AG10803 (cell line): ENCODE results near the gene HNRNPF.
"Not testable (repeated sequence)": the region's sequence is repeated elsewhere in the genome, so short reads cannot be mapped to it uniquely, and the experiment has no call there.

Source experiments
- DNase-seq: peaks from one replicate; pipeline ENCODE4 v3.0.0; 2010; ENCODE audit warnings: low read depth
- H3K4me3 ChIP-seq: 2 replicates; pipeline ENCODE4 v1.5.1; 2011; ENCODE audit warnings: mild to moderate bottlenecking, low read length, control low read depth
- CTCF ChIP-seq: conservative IDR thresholded peaks from 2 replicates; pipeline ENCODE4 v1.5.1; 2011; ENCODE audit warnings: mild to moderate bottlenecking, low read length, control low read depth, inconsistent platforms

Gene HNRNPF

GRCh38 chr10:43427166-43427825 is 18.3 kb upstream of the HNRNPF start:
- no peak for DNase-seq
- no peak for TF ChIP-seq CTCF
- H3K4me3 ChIP-seq = no peak overlapping the region

DNA sequence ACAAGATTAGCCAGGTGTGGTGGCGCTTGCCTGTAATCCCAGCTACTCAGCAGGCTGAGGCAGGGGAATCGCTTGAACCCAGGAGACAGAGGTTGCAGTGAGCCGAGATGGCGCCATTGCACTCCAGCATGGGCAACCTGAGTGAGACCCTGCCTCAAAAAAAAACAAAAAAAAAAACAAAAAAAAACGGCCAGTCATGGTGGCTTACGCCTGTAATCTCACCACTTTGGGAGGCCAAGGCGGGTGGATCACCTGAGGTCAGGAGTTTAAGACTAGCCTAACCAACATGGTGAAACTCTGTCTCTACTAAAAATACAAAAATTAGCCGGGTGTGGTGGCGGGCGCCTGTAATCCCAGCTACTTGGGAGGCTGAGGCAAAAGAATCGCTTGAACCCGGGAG is 17.5 kb upstream of the HNRNPF start:
- DNase-seq, H3K4me3 ChIP-seq: not testable (repeated sequence)

DNA sequence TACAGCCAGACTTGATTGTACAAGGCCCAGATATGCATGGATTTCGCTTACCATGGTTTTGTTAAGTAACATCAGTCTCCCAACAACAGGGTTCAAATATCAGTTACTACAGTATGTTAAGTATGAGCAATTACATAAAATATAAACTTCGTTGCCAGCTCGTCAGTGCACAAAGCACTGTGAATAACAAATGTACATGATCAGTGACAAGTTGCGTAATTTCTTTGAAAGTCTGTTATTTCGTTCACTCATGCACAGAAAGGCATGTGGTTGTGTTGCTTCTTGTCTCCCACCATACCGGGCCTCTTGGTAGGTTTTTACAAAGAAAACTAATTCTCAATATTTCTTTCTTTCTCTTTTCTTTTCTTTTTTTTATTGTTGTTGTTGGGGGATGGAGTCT is 15.4 kb upstream of the HNRNPF start:
- no peak for TF ChIP-seq CTCF
- no peak overlapping the region for H3K4me3 ChIP-seq
- DNase-seq = no peak

DNA sequence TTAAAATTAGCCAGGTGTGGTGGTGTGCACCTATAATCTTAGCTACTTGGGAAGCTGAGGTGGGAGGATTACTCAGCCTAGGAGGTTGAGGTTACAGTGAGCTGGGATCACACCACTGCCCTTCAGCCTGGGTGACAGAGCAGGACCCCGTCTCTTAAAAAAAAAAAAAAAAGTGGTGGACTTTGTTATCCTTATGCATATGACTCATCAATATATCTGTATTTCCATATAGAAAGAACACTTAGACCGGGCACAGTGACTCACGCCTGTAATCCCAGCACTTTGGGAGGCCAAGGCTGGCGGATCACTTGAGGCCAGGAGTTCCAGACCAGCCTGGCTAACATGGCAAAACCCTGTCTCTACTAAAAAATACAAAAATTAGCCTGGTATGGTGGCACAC is 13.0 kb upstream of the HNRNPF start:
- H3K4me3 ChIP-seq, DNase-seq: not testable (repeated sequence)

GRCh38 chr10:43421519-43421918 is 12.5 kb upstream of the HNRNPF start:
- no peak for DNase-seq
- TF ChIP-seq CTCF = no peak
- H3K4me3 ChIP-seq = peak overlapping the region; percentile 67

DNA sequence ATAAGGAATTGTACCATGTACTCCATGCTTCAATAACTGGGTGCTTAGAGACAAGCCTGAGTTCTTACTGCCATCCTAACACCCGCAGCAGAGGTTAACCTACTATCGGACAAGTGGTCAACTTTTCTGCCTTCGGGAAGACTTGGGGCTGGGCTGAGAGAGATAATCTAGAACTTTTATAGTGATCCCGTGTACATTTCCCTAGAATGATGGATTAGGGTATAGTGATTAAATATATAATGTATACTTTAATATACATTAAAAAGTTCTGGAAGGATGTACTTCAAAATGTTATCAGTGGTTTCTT is 12.2 kb upstream of the HNRNPF start:
- DNase-seq = no peak
- H3K4me3 ChIP-seq = peak overlapping the region; percentile 67
- no peak for TF ChIP-seq CTCF

- peak; percentile 87 for DNase-seq
- TF ChIP-seq CTCF = peak; percentile 23; the same call in 1 of the 2 replicates
- H3K4me3 ChIP-seq = peak overlapping the region; percentile 67
Measured at GRCh38 chr10:43420369-43421200, 11.6 kb upstream of the HNRNPF start.

- no peak for TF ChIP-seq CTCF
- H3K4me3 ChIP-seq = peak overlapping the region; percentile 64
- no peak for DNase-seq
Measured at GRCh38 chr10:43419997-43420368, 11.0 kb upstream of the HNRNPF start.
